NCI-H82 treated with DMSO at 0.1 percent for 48 hours (cell line): ENCODE data around the gene PSME2.
A peak's percentile ranks its signal among the peaks of the same experiment; 100 is the strongest.

ENCODE experiments used
- DNase-seq: peaks from one replicate; lab custom pipeline; 2025; ENCODE audit not compliant: unreplicated experiment; lab: John Stamatoyannopoulos, UW

PSME2 gene, protein sequence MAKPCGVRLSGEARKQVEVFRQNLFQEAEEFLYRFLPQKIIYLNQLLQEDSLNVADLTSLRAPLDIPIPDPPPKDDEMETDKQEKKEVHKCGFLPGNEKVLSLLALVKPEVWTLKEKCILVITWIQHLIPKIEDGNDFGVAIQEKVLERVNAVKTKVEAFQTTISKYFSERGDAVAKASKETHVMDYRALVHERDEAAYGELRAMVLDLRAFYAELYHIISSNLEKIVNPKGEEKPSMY

DNA sequence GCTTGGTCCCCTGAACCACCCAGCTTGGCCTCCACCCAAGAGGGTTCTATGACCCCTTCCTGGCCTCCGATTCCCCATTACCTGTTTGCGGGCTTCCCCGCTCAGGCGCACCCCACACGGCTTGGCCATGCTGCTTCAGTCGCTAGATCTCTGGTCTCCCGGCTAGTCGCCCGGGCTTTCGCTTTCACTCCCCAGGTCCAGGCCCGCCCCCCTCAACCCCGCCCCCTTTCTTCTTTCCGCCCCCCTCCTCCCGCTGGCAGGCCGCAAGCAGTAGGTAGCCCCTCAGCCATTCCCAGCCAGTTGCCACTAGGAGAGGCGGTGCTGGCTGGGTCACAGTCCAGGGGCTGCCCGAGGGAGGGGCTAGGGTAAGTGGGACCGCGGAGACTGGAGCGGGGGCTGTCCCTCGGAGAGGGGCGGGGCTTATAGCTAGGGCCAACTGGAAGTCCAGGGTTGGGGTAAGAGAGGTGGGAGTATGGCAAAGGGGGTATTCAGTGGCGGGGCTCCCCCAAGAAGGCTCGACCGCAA is at the start of gene PSME2:
TSS of gene PSME2 (minus strand) at position 158 of the 525 bp plus-strand sequence. CDS start at position 129, 29 bp downstream.
- DNase-seq = peak; percentile 88

DNA sequence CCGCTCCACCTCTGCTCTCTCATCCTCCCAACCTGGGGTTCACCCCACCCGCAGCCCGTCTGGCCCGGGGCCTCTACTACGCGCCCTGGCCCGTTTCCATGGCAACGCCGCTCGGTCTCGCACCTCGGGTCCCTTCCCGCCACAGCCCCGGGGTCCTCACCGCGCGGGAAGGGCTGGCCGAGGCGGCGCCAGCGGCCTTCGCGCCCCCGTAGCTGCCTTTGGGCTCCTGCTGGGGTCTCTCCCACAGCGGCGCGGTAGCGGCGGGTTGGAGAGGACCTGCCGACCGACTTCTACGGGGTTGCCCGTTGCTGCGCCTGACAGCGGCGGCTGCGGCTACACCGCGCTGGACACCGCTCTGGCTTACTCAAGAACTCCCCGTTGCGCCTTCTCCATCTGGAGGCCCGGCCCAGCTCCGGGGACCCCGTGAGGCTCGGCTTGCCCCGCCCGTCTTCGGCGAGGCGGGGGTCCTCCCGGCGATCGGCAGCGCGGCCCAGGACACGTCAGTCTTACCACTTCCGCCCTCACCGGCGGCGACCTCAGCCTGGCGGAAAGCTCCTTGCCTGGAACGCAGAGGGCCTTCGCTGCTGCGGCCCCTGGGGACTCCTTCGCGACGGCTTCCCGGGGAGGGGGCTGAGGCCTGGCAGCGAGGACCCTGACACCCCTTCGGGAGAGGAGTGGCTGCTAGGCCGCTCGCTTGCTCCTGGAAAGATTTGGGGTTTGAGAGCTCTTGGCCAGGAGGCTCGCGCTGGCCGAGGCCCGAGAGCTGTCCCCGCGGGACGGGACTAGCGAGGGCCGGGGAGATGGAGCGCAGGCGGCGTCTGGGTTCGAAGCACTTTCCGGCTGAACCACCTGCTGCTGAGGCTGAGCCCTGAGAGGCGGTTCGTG is 49.0 kb upstream of the PSME2 start, which contains the start of gene TM9SF1:
TSS of gene TM9SF1 (minus strand) at position 256 of the 885 bp plus-strand sequence. CDS start 422 bp downstream, outside the sequence.
- DNase-seq = peak; percentile 39

DNA sequence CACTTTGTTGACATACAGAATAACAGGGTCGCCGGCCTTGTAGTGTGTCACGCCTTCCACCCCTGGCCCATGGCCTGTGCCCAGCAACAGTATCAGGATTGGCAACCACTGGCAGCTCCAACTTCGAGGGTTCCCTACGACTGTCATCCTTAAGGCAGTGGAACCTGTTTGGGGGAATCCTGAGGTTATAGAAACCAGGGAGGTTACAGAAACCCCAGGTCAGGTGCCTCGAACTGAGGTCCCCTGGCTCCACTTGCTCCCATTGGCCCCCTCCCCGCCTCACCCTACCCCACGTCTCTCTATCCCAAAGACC is 48.4 kb upstream of the PSME2 start:
- no peak for DNase-seq

DNA sequence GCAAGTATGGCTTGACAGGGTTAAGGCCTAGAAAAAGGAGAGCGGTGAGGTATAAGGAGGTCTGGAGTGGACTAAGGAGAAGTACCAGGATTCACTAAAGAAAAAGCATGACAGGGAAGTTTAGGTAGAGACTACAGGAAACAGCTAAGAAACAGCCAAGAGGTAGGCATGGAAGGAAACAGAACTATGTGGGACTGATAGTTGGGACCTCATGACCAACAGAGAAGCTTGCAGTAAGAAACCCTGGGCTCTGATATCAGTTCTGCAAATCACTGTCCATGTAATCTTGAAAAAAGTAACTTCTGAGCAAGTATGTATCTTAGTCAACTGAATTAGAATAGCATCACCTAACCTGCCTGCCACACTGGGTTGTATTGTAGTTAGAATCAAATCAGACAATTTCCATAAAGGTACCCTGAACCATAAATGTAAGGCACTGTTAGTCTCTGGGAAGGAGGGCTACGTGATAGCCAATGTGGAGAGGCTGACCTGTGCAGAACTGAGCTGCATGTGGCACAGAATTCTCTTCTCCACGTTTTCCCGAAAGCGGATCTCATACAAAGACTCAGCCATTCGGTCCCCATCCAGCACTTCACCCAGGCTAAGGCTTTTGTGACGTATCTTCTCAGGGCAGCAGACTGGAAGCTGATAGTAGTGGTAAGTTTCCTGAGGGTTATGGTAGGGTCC is 47.9 kb upstream of the PSME2 start:
- no peak for DNase-seq

DNA sequence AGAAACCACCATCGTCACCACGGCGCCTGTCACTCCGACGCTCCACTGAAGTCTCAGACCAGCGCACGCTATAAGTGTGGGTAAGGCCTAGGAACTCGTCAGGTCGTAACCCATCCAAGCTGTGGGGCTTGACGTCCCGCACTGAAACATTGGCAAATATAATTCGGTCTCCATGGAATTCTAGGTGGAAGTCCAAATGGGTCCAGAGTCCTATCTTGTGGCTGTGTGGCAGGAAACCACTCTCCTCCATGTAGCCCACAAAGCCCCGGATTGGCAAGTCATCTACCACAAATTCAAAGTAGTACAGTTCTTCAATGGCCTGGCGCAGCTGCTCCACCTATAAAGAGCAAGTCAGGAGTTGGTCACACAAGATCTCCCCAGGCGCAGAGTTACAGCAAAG is 46.5 kb upstream of the PSME2 start:
- no peak for DNase-seq

DNA sequence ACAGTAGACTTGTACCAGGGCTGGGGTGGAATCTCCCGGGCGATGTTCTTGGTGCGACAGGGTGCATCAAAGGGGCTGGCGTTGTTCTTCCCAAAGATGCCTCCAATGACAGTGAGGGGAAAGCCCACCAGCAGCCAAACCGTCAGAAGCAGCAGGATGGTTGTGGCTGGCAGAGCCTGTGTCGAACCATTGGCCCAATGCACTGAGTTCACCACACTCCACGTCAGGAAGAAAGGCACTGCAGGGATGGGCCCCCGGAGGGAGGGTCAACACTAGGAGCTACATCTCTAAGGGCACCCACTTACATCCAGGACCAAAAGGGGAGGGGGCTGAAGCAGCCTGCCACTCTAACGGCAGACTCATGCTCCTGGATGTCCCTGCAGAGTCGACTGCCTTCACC is 44.0 kb upstream of the PSME2 start:
- no peak for DNase-seq

DNA sequence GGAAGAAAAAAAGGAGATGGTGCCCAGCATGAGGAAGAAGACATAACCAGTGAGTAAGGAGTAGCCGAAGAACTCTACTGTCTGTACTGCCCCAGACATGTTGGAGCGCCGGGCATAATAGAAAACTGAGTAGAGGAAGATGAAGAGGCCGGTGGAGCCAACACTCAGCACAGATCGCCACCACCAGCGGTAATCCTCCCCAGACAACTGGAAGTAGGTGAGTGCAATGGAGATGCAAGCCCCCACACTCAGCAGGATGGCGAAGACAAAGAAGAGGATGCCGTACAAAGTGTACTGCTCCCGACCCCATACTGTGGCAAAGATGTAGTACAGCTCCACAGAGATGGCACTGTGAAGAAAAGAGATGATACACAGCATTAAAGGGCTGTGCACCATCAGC is 43.0 kb upstream of the PSME2 start:
- no peak for DNase-seq

DNA sequence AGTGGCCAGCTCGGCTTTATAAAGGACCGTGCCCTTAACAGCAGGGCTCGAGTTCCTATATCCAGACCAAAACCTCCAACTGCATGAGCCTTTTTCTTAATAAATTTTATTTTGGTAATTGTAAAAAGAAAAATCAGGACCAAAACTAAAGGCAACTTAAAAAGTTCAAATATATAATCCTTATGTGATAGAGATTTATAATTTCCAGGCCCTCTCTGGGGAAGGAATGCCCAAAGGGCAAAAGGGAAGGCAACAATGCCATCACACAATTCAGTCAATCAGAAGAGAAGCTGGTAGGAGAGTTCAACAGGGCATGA is 42.6 kb upstream of the PSME2 start:
- no peak for DNase-seq

DNA sequence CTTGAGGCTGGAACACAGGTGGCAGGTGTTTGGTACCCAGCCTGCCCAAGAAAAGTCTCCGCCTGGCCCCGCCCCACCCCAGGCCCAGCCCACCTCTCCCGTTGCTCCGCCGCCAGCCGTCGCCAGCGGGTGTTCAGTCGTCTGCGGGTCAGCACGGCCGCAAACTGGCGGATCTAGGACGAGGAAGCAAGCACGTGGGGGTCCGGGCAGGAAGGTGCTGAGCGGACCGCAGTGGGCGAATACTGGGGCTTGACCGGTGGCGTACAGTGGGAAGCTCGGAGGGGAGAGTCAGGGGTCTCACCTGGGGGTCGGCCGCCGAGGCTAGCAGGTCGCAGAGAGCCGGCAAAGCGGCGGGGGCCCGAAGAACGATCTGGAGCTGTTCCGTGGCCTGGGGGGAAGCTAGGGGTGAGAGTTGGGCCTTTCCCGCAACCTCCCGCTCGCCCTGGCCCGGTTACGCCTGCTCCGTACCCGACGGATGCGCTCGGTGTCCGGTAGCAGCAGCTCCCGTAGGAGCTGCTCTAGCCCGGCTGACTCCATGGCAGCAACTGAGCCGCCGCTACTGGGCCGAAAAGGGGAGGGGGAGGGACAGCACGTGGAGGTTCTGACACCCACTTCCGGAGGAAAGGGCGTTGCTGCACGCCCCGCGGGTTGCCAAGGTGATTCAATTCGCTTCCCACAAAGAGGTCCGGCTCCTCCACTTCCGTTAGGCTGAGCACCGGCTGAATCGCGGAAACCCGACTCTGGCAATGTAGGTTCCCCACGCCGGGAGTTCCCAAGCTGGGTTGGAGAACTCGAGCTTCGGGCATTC is 42.0 kb upstream of the PSME2 start, which contains the start of gene IPO4:
TSS of gene IPO4 (minus strand) at position 566 of the 808 bp plus-strand sequence. CDS start at position 537, 29 bp downstream.
- DNase-seq = peak; percentile 84

DNA sequence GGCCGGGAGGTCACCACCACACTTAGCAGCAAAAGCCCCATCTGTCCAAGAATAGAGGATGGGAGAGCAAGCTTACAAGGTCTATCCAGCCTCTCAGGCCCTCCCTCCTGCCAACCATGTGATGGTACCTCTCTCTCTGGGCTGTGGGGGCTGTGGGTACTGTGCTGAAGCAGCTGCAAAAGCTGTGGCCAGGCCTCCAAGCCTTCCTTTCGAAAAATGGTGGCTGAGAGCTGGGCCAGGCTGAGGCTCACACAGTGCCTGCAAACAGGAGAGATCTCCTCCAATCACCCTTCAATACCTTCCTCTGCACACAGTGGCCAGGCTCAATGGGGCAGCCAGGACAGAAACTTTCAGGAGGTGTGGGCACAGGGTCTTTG is 41.1 kb upstream of the PSME2 start:
- DNase-seq = no peak

DNA sequence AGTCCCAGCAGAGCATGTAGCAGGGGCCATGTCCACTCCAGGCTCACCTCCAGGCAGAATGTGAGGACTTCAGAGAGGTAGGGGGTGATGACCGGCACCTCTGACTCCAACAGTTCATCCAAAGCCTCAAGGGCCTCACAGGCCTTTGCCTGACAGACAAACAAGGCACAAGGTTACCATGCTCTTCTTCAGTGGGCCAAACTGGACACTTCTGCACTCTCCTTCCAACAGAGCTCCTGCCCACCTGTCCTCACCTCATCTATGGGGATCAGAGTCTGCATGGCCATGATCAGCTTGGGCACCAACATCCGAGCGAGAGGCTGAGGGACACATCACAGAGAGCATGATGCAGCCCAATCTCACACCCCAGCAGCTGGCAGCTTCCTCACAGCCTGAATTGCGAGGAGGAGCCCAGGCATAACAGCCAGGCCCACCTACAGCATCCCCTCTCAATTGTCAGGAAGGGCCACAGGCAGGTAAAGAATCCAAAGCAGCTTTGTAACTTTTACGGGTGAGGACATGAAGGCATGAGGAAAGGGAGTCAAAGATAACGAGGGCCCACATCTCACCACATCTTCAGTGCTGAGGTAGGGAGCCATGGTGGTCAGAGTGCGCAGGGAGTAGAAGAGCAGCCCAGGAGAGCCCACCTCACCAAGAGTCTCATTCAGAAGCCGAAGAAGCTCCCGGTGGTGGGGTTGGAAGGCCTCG is 40.6 kb upstream of the PSME2 start:
- DNase-seq = no peak

DNA sequence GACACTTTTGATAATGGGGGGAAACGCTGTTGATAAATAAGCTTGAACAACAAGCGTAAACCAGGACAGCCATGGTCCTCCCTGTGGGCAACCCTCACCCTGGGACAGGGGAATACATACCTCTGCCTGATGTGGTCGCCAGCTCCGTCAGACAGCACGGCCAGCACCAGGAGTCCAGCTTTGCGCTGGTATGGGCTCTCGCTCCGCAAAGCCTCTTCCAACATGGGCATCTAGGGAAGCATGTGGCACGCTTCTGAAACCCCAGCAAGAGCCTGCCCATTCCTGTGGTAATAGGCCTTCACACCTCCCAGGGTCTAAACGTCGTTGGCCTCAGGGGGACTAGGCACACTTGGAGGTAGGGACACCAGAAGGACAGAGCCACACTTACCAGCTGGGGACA is 39.3 kb upstream of the PSME2 start:
- DNase-seq = no peak

DNA sequence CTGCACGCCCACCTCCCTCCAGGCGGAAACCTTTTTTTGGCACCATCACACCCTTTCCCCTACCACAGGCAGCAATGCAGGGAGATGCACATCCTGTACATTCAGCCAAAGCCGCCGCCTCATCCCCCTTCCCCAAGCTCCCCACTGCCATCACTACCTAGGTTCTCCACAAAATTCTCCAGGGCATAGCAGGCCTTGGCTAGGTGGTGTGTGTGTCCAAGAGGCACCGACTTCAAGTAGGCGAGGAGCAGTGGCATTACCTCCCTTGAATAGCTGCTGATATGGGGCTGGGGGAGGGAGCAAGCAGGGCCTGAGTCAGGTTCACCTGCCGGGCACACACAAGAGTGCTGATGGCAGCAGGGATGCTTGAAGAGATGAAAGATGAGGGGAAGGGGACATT is 38.6 kb upstream of the PSME2 start:
- DNase-seq = no peak

DNA sequence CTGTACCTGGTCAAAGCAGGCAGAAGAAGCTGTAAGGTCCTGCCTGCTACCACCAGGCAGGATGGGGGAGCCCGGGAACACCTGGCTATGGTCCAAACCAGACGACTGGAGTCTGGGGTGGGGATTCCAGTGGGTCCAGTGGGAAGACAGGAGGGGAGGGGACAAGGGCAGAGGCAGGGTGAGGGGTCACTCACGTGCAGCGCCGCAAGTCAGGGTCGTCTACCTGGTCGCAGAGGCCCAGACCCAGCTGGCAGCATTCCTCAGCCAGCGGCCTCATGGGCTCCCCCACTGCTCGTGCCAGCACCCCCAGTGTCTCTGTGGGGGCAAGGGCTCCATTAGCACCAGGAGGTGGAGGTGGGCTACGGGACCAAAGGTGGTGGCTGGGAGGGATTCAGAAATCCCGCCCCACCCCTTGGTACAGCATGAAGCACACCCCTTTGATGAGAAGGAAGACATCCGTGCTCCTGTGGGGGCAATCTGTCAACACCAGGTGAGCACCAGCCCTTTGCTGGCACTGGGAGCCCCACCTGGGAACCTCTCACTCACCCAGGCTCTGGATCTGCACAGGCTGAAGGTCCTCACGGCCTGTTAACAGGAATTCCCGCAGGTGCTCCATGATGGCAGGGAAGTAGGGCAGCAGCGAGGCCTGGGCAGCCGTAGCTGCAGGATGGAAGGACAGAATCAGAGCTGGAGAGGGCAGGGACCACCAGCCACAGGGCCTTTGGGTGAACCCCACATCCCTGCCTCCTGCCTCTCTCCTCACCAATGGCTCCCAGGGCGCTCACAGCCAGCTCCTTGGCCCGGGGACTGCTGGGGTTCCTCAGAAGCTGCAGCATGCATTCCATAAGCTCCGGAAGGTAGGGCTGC is 37.9 kb upstream of the PSME2 start:
- DNase-seq = no peak

DNA sequence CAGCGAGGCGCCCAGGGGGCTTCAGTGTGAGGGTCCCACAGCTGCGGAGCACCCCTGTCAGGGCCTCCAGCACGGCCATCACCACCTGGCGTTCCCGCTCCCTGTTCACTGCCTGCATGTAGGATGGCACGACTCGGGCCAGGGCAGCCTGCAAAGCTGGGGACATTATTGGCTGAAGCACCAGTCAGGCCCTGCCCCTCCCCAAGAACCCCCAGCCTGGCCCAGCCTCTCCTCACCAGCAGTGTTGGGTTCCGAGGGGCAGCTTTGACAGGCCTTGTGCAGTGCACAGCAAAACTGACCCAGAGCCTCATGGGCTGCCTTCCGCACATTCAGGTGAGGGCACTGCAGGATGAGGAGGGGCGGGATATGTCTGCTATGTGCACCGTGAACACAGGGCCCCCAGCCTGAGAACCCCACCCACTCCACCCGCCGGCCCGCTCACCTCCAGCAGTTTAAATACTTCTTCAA is 36.6 kb upstream of the PSME2 start:
- no peak for DNase-seq

DNA sequence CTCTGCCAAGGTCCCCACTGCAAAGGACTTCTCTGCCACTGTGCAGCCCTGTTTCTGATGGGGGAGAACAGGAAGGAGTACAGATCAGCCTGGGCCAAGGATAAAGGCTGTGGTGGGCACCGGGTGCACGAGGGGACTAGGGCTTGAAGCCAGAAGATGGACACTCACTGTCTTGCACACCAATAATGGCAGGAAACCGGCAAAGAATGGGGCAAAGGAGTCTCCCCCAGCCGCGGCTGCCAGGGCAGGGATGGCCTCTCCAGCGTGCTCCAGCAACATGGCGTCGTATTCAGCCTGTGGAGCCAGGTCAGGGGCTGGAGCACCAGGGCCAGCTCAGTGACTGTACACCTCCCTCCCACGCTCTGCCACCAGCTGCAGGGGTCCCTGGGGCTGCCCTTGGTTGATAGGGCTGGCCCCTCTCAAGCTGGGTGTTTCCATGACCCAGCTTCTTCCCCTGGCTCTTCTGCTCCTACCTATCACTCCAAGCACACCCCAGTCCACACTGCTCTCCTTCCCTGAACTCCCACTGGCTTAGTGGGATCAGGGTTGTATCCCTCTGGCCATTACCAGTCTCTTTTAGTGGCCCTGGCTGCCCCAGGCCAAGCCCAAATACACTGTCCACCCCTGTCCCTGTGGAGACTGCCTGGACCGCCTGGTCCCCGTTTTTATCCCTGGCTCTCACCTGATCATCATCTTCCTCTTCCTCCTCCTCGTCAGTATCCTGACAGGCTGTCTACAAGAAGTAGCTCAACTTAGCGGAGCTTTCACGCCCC is 35.9 kb upstream of the PSME2 start:
- no peak for DNase-seq

DNA sequence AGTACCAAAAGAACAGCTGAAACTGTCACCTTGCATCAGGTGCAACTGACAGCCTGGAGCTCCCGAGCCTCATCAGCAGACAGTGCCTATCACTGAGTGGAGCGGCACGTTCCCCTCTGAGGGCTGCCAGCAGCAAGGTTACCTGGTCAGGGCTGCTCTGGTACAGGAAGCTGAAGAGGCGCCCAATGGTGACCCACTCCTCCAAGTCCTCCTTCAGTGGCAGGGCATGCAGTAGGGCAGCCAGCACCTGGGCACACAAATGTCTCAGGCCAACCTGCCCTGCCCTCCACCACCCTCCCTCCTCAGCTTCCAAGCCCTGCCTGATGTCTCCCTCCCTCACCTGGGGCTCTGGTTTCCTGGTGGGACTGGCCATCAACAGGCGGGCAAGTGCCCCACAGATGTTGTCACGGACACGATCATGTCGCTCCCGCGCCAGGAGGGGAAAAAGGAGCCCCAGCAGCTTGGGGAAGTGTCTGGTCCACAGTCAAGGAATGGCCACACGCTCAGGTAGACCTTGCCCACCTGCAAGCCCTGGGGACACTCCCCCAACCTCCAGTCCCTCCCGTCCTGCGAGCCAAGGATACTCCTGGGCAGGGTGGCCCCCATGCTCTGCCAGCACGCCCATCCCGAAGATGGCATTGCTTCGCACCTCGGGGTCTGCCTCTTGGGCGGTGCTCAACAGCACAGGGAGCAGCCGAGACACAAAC is 35.1 kb upstream of the PSME2 start:
- DNase-seq = no peak
